GM10847 (cell line): ENCODE measurements around the gene RAD51B.

ENCODE experiments used
- POLR2A ChIP-seq: IDR thresholded peaks from 2 replicates; pipeline ENCODE4 v1.6.1; 2011; ENCODE audit not compliant: insufficient read length; ENCODE audit errors: extremely low read depth

RAD51B gene

GRCh38 chr14:68527329-68527851 lies 707.8 kb downstream of the RAD51B start:
- no peak for TF ChIP-seq POLR2A

- no peak for TF ChIP-seq POLR2A
These were observed 708.6 kb downstream of the RAD51B start for GRCh38 chr14:68528040-68528687.

GRCh38 chr14:68530443-68530842 lies 710.9 kb downstream of the RAD51B start:
- TF ChIP-seq POLR2A = no peak

- TF ChIP-seq POLR2A = no peak
These were observed 712.9 kb downstream of the RAD51B start for GRCh38 chr14:68532496-68532895.

- no peak for TF ChIP-seq POLR2A
These were observed 714.7 kb downstream of the RAD51B start for GRCh38 chr14:68534276-68534675.

- no peak for TF ChIP-seq POLR2A
These were observed 715.9 kb downstream of the RAD51B start for GRCh38 chr14:68535404-68536017.

GRCh38 chr14:68536018-68536410 lies 716.4 kb downstream of the RAD51B start:
- no peak for TF ChIP-seq POLR2A

- no peak for TF ChIP-seq POLR2A
These were observed 719.1 kb downstream of the RAD51B start for GRCh38 chr14:68538639-68539038.

GRCh38 chr14:68539241-68539737 lies 719.7 kb downstream of the RAD51B start:
- no peak for TF ChIP-seq POLR2A

GRCh38 chr14:68539789-68540188 lies 720.2 kb downstream of the RAD51B start:
- no peak for TF ChIP-seq POLR2A

- no peak for TF ChIP-seq POLR2A
These were observed 721.8 kb downstream of the RAD51B start for GRCh38 chr14:68541178-68541896.

GRCh38 chr14:68542346-68542745 lies 722.8 kb downstream of the RAD51B start:
- TF ChIP-seq POLR2A = no peak

GRCh38 chr14:68543516-68543915 lies 723.9 kb downstream of the RAD51B start:
- TF ChIP-seq POLR2A = no peak

- no peak for TF ChIP-seq POLR2A
These were observed 724.7 kb downstream of the RAD51B start for GRCh38 chr14:68544081-68544892.

- TF ChIP-seq POLR2A = no peak
These were observed 727.3 kb downstream of the RAD51B start for GRCh38 chr14:68546839-68547238.
